Parathyroid adenoma (tissue), 2 donors: ENCODE measurements around the gene BAG5.
A peak's percentile ranks its signal among the peaks of the same experiment; 100 is the strongest.

Source experiments
- H2AFZ ChIP-seq: fragments of 300-600 bp; sonication (generic); one replicate; pipeline ENCODE4 v1.7.0; 2017; ENCODE audit warnings: antibody characterized with exemption, mild to moderate bottlenecking
- H3K27ac ChIP-seq: fragments of 300-600 bp; sonication (generic); one replicate; pipeline ENCODE4 v1.7.0; 2017
- H3K27me3 ChIP-seq: fragments of 300-600 bp; sonication (generic); one replicate; pipeline ENCODE4 v1.7.0; 2017; ENCODE audit warnings: low read length; ENCODE audit not compliant: control insufficient read depth, insufficient read depth
- H3K36me3 ChIP-seq: fragments of 300-600 bp; sonication (generic); one replicate; pipeline ENCODE4 v1.7.0; 2017; ENCODE audit warnings: low read length; ENCODE audit not compliant: control insufficient read depth, insufficient read depth
- H3K4me1 ChIP-seq: fragments of 300-600 bp; sonication (generic); one replicate; pipeline ENCODE4 v1.7.0; 2017; ENCODE audit warnings: control low read depth
- H3K4me2 ChIP-seq: fragments of 300-600 bp; sonication (generic); one replicate; pipeline ENCODE4 v1.7.0; 2017; ENCODE audit warnings: low read length
- H3K4me3 ChIP-seq: fragments of 300-600 bp; sonication (generic); one replicate; pipeline ENCODE4 v1.7.0; 2017; ENCODE audit warnings: low read depth, low read length
- H3K79me2 ChIP-seq: fragments of 300-600 bp; sonication (generic); one replicate; pipeline ENCODE4 v1.7.0; 2017; ENCODE audit warnings: control low read depth
- H3K9ac ChIP-seq: fragments of 300-600 bp; sonication (generic); one replicate; pipeline ENCODE4 v1.7.0; 2017; ENCODE audit warnings: mild to moderate bottlenecking
- H3K9me3 ChIP-seq: fragments of 300-600 bp; sonication (generic); one replicate; pipeline ENCODE4 v1.7.0; 2017; ENCODE audit warnings: low read length; ENCODE audit not compliant: control insufficient read depth
- CTCF ChIP-seq: fragments of 300-600 bp; sonication (generic); IDR thresholded peaks from one replicate; pipeline ENCODE4 v1.7.0; 2017; ENCODE audit warnings: antibody characterized with exemption, mild to moderate bottlenecking
- donor health status: primary hyperparathyroidism.

The BAG5 gene

DNA sequence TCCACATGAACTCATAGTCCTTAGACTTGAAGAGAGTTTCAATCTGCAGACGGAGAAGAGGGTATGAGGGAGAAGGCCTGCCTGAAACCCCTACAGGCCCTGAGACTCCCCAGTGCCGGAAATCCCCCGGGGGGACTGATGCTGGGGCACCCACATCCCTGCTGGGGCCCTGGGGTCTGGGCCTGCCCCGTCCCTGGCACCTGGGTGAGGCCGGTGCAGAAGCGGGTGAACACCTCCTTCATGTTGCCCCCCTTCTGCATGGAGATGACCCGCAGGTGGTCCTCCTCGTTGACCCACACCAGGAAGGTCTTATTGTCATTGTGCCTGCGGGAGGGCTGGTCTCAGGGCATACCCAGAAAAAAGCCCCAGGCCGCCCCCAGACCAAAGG is 42.2 kb downstream of the BAG5 start:
- no peak for TF ChIP-seq CTCF
- H3K4me2 ChIP-seq = peak overlapping the region; percentile 84
- no peaks in the 10 kb centered on the region for H3K36me3 ChIP-seq
- H3K9me3 ChIP-seq = no peaks in the 10 kb centered on the region
- no peaks in the 10 kb centered on the region for H3K27me3 ChIP-seq
- H3K4me3 ChIP-seq = peak overlapping the region; percentile 74
- H2AFZ ChIP-seq = peak overlapping the region; percentile 48
- no peak overlapping the region for H3K9ac ChIP-seq
- peaks cover 27% of the 10 kb centered on the region for H3K4me1 ChIP-seq
- H3K79me2 ChIP-seq = no peaks in the 10 kb centered on the region
- peak overlapping the region; percentile 95 for H3K27ac ChIP-seq

DNA sequence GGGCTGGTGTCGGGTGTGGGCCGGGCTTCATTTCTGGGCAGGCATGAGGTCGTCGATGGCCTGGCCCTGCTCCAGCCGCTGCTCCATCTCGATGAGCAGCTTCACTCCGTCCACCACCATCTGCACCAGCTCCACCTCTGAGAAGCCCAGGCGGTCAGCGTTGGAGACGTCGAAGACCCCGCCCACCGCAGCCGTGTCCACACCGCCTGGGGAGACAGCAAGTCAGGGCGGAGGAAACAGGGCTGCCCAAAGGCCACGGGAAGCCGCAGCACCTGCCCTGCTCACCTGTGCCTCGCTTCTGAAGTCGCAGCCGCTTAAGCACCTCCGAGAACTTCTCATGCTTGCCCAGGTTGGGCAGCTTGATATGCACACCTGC is 42.6 kb downstream of the BAG5 start:
- Histone ChIP-seq H3K27me3 (no peaks in the 10 kb centered on the region), H3K4me2 (peak overlapping the region; percentile 30), H3K9ac (no peak overlapping the region), H2AFZ (peak overlapping the region; percentile 48), H3K27ac (peak overlapping the region; percentile 95), H3K36me3 (no peaks in the 10 kb centered on the region), H3K9me3 (no peaks in the 10 kb centered on the region), H3K79me2 (no peaks in the 10 kb centered on the region), H3K4me1 (peaks cover 27% of the 10 kb centered on the region), H3K4me3 (peak overlapping the region; percentile 74)
- TF ChIP-seq CTCF = no peak

- no peaks in the 10 kb centered on the region for H3K9me3 ChIP-seq
- H3K27me3 ChIP-seq = no peaks in the 10 kb centered on the region
- peak overlapping the region; percentile 30 for H3K4me2 ChIP-seq
- no peaks in the 10 kb centered on the region for H3K36me3 ChIP-seq
- peaks cover 27% of the 10 kb centered on the region for H3K4me1 ChIP-seq
- no peak overlapping the region for H3K9ac ChIP-seq
- TF ChIP-seq CTCF = no peak
- peak overlapping the region; percentile 48 for H2AFZ ChIP-seq
- H3K27ac ChIP-seq = peak overlapping the region; percentile 95
- no peak overlapping the region for H3K4me3 ChIP-seq
- no peaks in the 10 kb centered on the region for H3K79me2 ChIP-seq
Observed at GRCh38 chr14:103519043-103519836, 43.2 kb downstream of the BAG5 start.

- H3K27me3 ChIP-seq = no peaks in the 10 kb centered on the region
- no peak overlapping the region for H3K4me3 ChIP-seq
- H2AFZ ChIP-seq = peak overlapping the region; percentile 46
- H3K9me3 ChIP-seq = no peaks in the 10 kb centered on the region
- peaks cover 27% of the 10 kb centered on the region for H3K4me1 ChIP-seq
- peak; percentile 94 for TF ChIP-seq CTCF
- H3K4me2 ChIP-seq = no peak overlapping the region
- H3K9ac ChIP-seq = no peak overlapping the region
- H3K27ac ChIP-seq = peak overlapping the region; percentile 95
- no peaks in the 10 kb centered on the region for H3K36me3 ChIP-seq
- H3K79me2 ChIP-seq = no peaks in the 10 kb centered on the region
Observed at GRCh38 chr14:103518422-103519042, 43.9 kb downstream of the BAG5 start.
